ENCODE data around the gene COBLL1. TPM values are rescaled to one million over a fixed set of nuclear protein-coding genes. Genes with fewer than 3 reads are reported as not detected.

COBLL1 gene
- total and polyA plus RNA-seq, 2 of the 4 experiments (the other 2 are of a cell fraction): 0.79 to 1.1 TPM

DNA sequence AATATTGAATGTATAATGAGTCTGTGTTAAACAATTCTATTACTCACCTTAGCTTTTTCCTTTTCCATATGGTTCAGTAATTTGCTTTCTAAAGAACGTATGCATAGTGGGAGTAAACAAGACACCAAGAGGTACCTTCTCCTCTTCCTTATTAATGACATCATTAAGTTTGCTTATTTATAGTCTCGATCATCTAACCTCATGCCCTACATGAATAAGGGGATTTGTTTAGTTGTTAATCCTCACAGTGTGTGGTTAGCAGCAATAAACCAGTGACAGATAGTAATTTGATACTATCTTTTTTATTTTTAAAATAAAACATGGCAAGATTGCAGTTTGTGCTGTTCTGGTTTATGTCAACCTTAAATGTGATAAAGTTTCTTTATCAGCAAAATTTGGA is 69.7 kb downstream of the COBLL1 start:
- ATAC-seq (ENCODE audit: low read depth): no peak
- CTCF ChIA-PET: no interaction called here
- intact Hi-C loops (cut with micrococcal nuclease): no loop called here

More for the DNA sequence above, 69.7 kb downstream of the COBLL1 start:
- H3K27ac ChIP-seq (ENCODE audit: insufficient read depth, low read length): no peak overlapping the region
- TF ChIP-seq MXI1 (IDR thresholded peaks at IDR 0.05; ENCODE audit: borderline replicate concordance, low read depth, low read length) (no peak), POLR2A (IDR thresholded peaks at IDR 0.05; ENCODE audit: low read depth, low read length) (no peak), CEBPB (IDR thresholded peaks at IDR 0.05; ENCODE audit: low read depth, low read length) (no peak), RAD21 (IDR thresholded peaks at IDR 0.05; ENCODE audit: low read length) (no peak), BHLHE40 (IDR thresholded peaks at IDR 0.05; ENCODE audit: low read depth, low read length) (no peak), CHD1 (IDR thresholded peaks at IDR 0.05; ENCODE audit: low read depth, low read length) (no peak)
- TF ChIP-seq, protein P1, sequence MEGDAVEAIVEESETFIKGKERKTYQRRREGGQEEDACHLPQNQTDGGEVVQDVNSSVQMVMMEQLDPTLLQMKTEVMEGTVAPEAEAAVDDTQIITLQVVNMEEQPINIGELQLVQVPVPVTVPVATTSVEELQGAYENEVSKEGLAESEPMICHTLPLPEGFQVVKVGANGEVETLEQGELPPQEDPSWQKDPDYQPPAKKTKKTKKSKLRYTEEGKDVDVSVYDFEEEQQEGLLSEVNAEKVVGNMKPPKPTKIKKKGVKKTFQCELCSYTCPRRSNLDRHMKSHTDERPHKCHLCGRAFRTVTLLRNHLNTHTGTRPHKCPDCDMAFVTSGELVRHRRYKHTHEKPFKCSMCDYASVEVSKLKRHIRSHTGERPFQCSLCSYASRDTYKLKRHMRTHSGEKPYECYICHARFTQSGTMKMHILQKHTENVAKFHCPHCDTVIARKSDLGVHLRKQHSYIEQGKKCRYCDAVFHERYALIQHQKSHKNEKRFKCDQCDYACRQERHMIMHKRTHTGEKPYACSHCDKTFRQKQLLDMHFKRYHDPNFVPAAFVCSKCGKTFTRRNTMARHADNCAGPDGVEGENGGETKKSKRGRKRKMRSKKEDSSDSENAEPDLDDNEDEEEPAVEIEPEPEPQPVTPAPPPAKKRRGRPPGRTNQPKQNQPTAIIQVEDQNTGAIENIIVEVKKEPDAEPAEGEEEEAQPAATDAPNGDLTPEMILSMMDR (conservative IDR thresholded peaks at IDR 0.05; ENCODE audit: low read depth, low read length): no peak
- TF ChIP-seq, protein P2, sequence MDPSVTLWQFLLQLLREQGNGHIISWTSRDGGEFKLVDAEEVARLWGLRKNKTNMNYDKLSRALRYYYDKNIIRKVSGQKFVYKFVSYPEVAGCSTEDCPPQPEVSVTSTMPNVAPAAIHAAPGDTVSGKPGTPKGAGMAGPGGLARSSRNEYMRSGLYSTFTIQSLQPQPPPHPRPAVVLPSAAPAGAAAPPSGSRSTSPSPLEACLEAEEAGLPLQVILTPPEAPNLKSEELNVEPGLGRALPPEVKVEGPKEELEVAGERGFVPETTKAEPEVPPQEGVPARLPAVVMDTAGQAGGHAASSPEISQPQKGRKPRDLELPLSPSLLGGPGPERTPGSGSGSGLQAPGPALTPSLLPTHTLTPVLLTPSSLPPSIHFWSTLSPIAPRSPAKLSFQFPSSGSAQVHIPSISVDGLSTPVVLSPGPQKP (IDR thresholded peaks at IDR 0.05; ENCODE audit: borderline replicate concordance, low read depth, low read length): no peak
- H3K9ac ChIP-seq (ENCODE audit: low read depth, low read length): no peak overlapping the region
- H3K23ac ChIP-seq (ENCODE audit: low read depth, low read length): no peak overlapping the region
- no TSS peak for BruUV-seq (replicated peaks)
- in situ Hi-C loops (cut with MboI; ENCODE audit: low sequenced_read_pairs) (no loop called here), dilution Hi-C loops (cut with HindIII; ENCODE audit: low sequenced_read_pairs, unreplicated experiment) (no loop called here)
- H2BK20ac ChIP-seq (ENCODE audit: low read depth, low read length): no peak overlapping the region
- H4K5ac ChIP-seq (ENCODE audit: low read depth, low read length): no peak overlapping the region
- no peak overlapping the region for H2AK5ac ChIP-seq (ENCODE audit: low read depth, low read length)
- H3K4me1 ChIP-seq (ENCODE audit: control insufficient read depth, insufficient read depth, low read length): no peaks in the 10 kb centered on the region
- POLR2A ChIA-PET (ENCODE audit: unreplicated experiment): no interaction called here
- no peak overlapping the region for H3K14ac ChIP-seq (replicated peaks; ENCODE audit: low read depth, low read length)
- no peak overlapping the region for H3K18ac ChIP-seq (ENCODE audit: low read depth, low read length)
- H2AFZ ChIP-seq (replicated peaks; ENCODE audit: low read length, poor library complexity): no peak overlapping the region
- H3K9me1 ChIP-seq (ENCODE audit: insufficient read depth, low read length): no peaks in the 10 kb centered on the region
- no peaks in the 10 kb centered on the region for H3K79me1 ChIP-seq (ENCODE audit: low read depth in 1 of 2, low read length in 2 of 2)
- no peak overlapping the region for H2AK9ac ChIP-seq (replicated peaks; ENCODE audit: low read depth, low read length, poor library complexity)
- H3K56ac ChIP-seq (ENCODE audit: extremely low read depth, insufficient read depth, low read length): no peak overlapping the region
- DNase-seq: no peak
- H4K91ac ChIP-seq (ENCODE audit: insufficient read depth, low read depth, low read length): no peak overlapping the region
- no CpG with 5 or more reads among the region's 2 CpGs for WGBS, 2 experiments (ENCODE audit: extremely low coverage in 2 of 2, insufficient read length in 1 of 2)
- H3K4ac ChIP-seq (ENCODE audit: low read depth, low read length): no peak overlapping the region
- no peaks in the 10 kb centered on the region for H3K9me3 ChIP-seq (ENCODE audit: control insufficient read depth, insufficient read depth, low read length)
- H3K27me3 ChIP-seq (ENCODE audit: control insufficient read depth, insufficient read depth, low read length): no peaks in the 10 kb centered on the region
- no peaks in the 10 kb centered on the region for H4K20me1 ChIP-seq (ENCODE audit: insufficient read depth, low read length)
- no peak overlapping the region for H2BK120ac ChIP-seq (ENCODE audit: low read depth, low read length)
- no peak overlapping the region for H3K4me3 ChIP-seq (ENCODE audit: insufficient read depth, low read depth, low read length)
- H4K8ac ChIP-seq (ENCODE audit: low read depth in 2 of 2, low read length in 2 of 2): no peak overlapping the region
- no peak overlapping the region for H2BK5ac ChIP-seq (ENCODE audit: low read depth, low read length, poor library complexity, severe bottlenecking)
- no peaks in the 10 kb centered on the region for H3K36me3 ChIP-seq (ENCODE audit: control insufficient read depth, insufficient read depth, low read length)
- H2BK15ac ChIP-seq (ENCODE audit: low read depth, low read length): no peak overlapping the region
- no peak overlapping the region for H3K4me2 ChIP-seq (ENCODE audit: low read depth, low read length)
